Osteoblast (primary cell): ENCODE results near the gene WDFY4. TPM values are rescaled to one million over a fixed set of nuclear protein-coding genes. Genes with fewer than 3 reads are reported as not detected.

ENCODE experiments used
- DNase-seq: peaks from one replicate; pipeline ENCODE4 v3.0.0; 2011; ENCODE audit warnings: low spot score, mixed read lengths; ENCODE audit not compliant: insufficient read length; ENCODE audit errors: missing footprints
- H2AFZ ChIP-seq: 2 replicates; pipeline ENCODE4 v1.6.0; 2011; ENCODE audit warnings: mild to moderate bottlenecking, low read length
- H3K27ac ChIP-seq: 2 replicates; pipeline ENCODE4 v1.5.1; 2011; ENCODE audit warnings: mild to moderate bottlenecking, low read depth, low read length, moderate library complexity
- H3K27me3 ChIP-seq: 2 replicates; pipeline ENCODE4 v1.6.0; 2012; ENCODE audit warnings: mild to moderate bottlenecking, control low read depth, inconsistent platforms, low read length, moderate library complexity; ENCODE audit not compliant: insufficient read depth
- H3K36me3 ChIP-seq: 2 replicates; pipeline ENCODE4 v1.5.1; 2011; ENCODE audit warnings: mild to moderate bottlenecking, low read length, control low read depth, moderate library complexity; ENCODE audit not compliant: insufficient read depth
- H3K4me1 ChIP-seq: 2 replicates; pipeline ENCODE4 v1.5.1; 2011; ENCODE audit warnings: mild to moderate bottlenecking, low read length, control low read depth, moderate library complexity; ENCODE audit not compliant: insufficient read depth
- H3K4me2 ChIP-seq: 2 replicates; pipeline ENCODE4 v1.6.0; 2011; ENCODE audit warnings: mild to moderate bottlenecking, low read length; ENCODE audit not compliant: insufficient read depth
- H3K4me3 ChIP-seq: fragments of 200-600 bp; sonication (generic); 3 replicates; pipeline ENCODE4 v1.5.1; 2012; ENCODE audit warnings: mild to moderate bottlenecking, low read length, inconsistent platforms; ENCODE audit not compliant: insufficient read depth
- H3K79me2 ChIP-seq: 2 replicates; pipeline ENCODE4 v1.6.0; 2012; ENCODE audit warnings: mild to moderate bottlenecking, low read length, control low read depth, inconsistent platforms; ENCODE audit not compliant: insufficient read depth
- H3K9me3 ChIP-seq: 2 replicates; pipeline ENCODE4 v1.5.1; 2011; ENCODE audit warnings: low read depth, low read length, control low read depth
- H4K20me1 ChIP-seq: 2 replicates; pipeline ENCODE4 v1.6.0; 2012; ENCODE audit warnings: mild to moderate bottlenecking, low read length, control low read depth; ENCODE audit not compliant: insufficient read depth
- total RNA-seq: library from RNA; depleted of rRNA; stranded (reverse); fragments of >200 nt; gene quantifications from 2 replicates; pipeline ENCODE4 v1.2.3, GENCODE V29; 2012
- TF ChIP-seq, protein P1 (sequence below): IDR thresholded peaks from 2 replicates; pipeline ENCODE4 v1.5.1; 2011; ENCODE audit warnings: mild to moderate bottlenecking, low read depth, low read length, moderate library complexity; ENCODE audit errors: extremely low read depth

Gene WDFY4
- total RNA-seq, 1 donor = 0.36 TPM

DNA sequence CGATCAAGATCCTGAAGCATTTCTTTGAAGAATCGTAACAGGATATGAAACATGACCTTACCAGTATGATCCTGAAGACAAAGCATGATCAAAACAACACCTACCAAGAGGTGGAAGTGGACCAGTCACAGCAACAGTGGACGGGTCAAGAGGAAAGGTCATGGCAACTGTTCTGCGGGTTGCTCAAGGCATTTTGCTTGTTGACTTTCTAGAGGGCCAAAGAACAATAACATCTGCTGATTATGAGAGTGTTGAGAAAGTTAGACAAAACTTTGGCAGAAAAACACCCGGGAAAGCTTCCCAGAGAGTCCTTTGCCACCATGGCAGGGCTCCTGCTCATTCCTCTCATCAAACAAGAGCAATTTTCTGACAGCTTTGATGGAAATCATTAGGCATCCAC lies 320.6 kb downstream of the WDFY4 start:
- TF ChIP-seq, protein P1, sequence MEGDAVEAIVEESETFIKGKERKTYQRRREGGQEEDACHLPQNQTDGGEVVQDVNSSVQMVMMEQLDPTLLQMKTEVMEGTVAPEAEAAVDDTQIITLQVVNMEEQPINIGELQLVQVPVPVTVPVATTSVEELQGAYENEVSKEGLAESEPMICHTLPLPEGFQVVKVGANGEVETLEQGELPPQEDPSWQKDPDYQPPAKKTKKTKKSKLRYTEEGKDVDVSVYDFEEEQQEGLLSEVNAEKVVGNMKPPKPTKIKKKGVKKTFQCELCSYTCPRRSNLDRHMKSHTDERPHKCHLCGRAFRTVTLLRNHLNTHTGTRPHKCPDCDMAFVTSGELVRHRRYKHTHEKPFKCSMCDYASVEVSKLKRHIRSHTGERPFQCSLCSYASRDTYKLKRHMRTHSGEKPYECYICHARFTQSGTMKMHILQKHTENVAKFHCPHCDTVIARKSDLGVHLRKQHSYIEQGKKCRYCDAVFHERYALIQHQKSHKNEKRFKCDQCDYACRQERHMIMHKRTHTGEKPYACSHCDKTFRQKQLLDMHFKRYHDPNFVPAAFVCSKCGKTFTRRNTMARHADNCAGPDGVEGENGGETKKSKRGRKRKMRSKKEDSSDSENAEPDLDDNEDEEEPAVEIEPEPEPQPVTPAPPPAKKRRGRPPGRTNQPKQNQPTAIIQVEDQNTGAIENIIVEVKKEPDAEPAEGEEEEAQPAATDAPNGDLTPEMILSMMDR = no peak
- Histone ChIP-seq H3K4me3 (no peak overlapping the region), H2AFZ (no peak overlapping the region), H3K79me2 (no peaks in the 10 kb centered on the region), H3K4me1 (no peaks in the 10 kb centered on the region), H3K27me3 (peaks cover 14% of the 10 kb centered on the region), H4K20me1 (no peaks in the 10 kb centered on the region), H3K9me3 (no peaks in the 10 kb centered on the region), H3K27ac (no peak overlapping the region), H3K36me3 (no peaks in the 10 kb centered on the region), H3K4me2 (no peak overlapping the region)
- DNase-seq = no peak

DNA sequence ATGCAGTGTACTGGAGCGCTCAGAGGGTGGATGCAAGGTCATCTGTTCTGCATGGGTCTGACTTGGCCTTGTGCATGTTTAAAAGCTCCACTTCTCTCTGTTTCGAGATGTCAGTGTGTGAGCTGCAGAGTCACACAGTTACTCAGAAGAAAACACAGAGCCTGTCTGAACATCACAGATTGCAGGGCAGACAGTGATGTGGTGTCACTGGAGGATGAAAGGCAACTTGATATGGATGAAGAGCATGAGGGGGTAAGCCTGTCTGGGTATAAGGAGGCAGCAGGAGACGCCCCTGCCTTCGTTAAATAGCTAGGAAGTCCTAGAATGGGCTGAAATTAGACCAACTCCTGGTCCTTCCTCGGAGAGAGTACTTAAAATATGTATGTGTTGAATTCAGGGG lies 322.5 kb downstream of the WDFY4 start:
- H3K79me2 ChIP-seq = no peaks in the 10 kb centered on the region
- no peak overlapping the region for H3K27ac ChIP-seq
- DNase-seq = no peak
- no peak overlapping the region for H3K4me2 ChIP-seq
- H3K36me3 ChIP-seq = no peaks in the 10 kb centered on the region
- no peaks in the 10 kb centered on the region for H4K20me1 ChIP-seq
- H3K4me1 ChIP-seq = no peaks in the 10 kb centered on the region
- H3K9me3 ChIP-seq = no peaks in the 10 kb centered on the region
- no peak overlapping the region for H3K4me3 ChIP-seq
- no peak overlapping the region for H2AFZ ChIP-seq
- TF ChIP-seq, protein P1 = no peak
- H3K27me3 ChIP-seq = peaks cover 14% of the 10 kb centered on the region

DNA sequence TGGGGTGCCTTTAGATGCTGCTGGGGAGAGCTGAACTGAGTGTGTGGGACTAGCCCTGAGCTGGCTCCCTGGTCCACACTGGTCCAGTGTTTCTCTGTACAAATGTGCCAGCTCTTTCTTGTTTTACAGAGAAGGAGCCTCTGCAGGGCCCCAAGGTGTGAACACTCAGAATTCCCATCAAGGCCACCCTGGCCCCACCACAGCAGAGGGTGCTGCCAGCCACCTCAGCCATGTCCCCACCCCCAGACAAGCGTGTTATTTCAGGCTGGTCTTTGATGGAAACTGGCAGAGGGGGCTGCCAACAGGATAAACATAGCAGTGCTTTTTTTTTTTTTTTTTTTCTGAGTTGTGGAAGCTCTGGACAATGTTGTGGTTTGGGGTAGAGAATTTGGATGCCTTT lies 323.4 kb downstream of the WDFY4 start:
- Histone ChIP-seq H3K4me2 (no peak overlapping the region), H4K20me1 (no peaks in the 10 kb centered on the region), H3K4me1 (no peaks in the 10 kb centered on the region), H3K79me2 (no peaks in the 10 kb centered on the region), H3K9me3 (no peaks in the 10 kb centered on the region), H3K27ac (no peak overlapping the region), H3K36me3 (no peaks in the 10 kb centered on the region), H3K27me3 (peaks cover 14% of the 10 kb centered on the region), H2AFZ (no peak overlapping the region), H3K4me3 (no peak overlapping the region)
- no peak for DNase-seq
- TF ChIP-seq, protein P1 = no peak

DNA sequence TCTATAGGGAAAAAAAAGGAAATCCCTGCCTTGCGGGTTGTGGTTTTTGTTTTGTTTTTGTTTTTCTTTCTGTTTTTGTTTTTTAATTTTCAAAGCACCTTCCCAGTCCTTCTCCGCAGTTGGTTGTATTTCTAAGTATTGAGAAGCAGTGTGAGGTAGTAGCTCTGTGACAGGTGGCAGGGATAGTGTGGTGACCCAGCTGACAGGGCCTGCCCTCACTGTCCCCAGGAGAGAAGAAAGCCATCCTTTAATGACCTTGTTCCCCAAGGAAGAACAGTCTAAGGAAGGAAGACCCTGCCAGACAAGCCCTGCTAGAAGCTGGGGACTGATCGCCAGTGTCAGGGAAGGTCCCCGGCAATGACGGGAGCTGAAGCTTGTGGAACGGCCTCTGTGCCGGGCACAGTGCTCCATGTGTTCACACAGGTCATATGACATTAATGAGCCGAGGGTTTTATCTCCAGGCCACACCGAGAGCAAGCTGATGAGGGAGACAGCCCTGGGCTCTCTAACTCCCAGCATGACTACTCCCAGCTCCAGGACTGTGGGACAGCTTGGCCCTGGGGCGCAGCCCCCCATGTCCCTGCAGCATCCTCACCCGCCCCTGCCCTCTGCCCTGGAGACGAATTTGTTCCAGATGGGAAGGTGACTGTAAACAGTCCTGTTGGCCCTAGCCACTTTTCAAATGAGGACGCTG lies 324.0 kb downstream of the WDFY4 start:
- no peak overlapping the region for H3K27ac ChIP-seq
- no peaks in the 10 kb centered on the region for H3K9me3 ChIP-seq
- no peaks in the 10 kb centered on the region for H4K20me1 ChIP-seq
- TF ChIP-seq, protein P1 = no peak
- no peak overlapping the region for H3K4me3 ChIP-seq
- no peak for DNase-seq
- H3K4me2 ChIP-seq = no peak overlapping the region
- H3K79me2 ChIP-seq = no peaks in the 10 kb centered on the region
- no peaks in the 10 kb centered on the region for H3K4me1 ChIP-seq
- H3K36me3 ChIP-seq = no peaks in the 10 kb centered on the region
- peaks cover 14% of the 10 kb centered on the region for H3K27me3 ChIP-seq
- H2AFZ ChIP-seq = no peak overlapping the region
